ENCODE results near the gene R3HCC1L. TPM values are rescaled to one million over a fixed set of nuclear protein-coding genes. Genes with fewer than 3 reads are reported as not detected.
"Not testable (repeated sequence)": the region's sequence is repeated elsewhere in the genome, so short reads cannot be mapped to it uniquely, and the experiment has no call there.

The R3HCC1L gene
- total RNA-seq, 3 donors from 2014 or later, result 15.3 to 22.8 (median 18.8) TPM

DNA sequence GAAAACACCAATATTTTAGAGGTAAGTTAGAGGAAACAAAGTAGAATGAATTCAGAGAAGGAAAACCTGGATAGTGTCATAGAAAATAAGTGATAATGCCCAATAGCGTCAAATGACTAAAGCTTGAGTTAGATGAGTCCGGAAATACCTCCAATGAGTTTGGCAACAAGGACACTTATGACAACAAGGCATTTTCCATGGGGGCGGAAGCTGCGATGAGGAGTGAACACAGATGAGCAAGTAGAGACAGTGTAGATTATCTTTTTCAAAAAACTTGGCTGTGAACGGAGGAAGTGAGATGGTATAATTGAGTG lies 383 bp upstream of the R3HCC1L start:
- no peak for ATAC-seq
- DNase-seq, result no peak
- Histone ChIP-seq H3K9me3 (no peaks in the 10 kb centered on the region), H3K4me3 (peak overlapping the region; percentile 94), H3K36me3 (ENCODE audit: low read depth) (no peaks in the 10 kb centered on the region), H3K4me1 (ENCODE audit: low read depth) (peaks cover 22% of the 10 kb centered on the region)
- TF ChIP-seq, protein P1, sequence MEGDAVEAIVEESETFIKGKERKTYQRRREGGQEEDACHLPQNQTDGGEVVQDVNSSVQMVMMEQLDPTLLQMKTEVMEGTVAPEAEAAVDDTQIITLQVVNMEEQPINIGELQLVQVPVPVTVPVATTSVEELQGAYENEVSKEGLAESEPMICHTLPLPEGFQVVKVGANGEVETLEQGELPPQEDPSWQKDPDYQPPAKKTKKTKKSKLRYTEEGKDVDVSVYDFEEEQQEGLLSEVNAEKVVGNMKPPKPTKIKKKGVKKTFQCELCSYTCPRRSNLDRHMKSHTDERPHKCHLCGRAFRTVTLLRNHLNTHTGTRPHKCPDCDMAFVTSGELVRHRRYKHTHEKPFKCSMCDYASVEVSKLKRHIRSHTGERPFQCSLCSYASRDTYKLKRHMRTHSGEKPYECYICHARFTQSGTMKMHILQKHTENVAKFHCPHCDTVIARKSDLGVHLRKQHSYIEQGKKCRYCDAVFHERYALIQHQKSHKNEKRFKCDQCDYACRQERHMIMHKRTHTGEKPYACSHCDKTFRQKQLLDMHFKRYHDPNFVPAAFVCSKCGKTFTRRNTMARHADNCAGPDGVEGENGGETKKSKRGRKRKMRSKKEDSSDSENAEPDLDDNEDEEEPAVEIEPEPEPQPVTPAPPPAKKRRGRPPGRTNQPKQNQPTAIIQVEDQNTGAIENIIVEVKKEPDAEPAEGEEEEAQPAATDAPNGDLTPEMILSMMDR (IDR thresholded peaks at IDR 0.05), result no peak
- intact Hi-C loops (cut with DNase I, micrococcal nuclease), result no loop called here

DNA sequence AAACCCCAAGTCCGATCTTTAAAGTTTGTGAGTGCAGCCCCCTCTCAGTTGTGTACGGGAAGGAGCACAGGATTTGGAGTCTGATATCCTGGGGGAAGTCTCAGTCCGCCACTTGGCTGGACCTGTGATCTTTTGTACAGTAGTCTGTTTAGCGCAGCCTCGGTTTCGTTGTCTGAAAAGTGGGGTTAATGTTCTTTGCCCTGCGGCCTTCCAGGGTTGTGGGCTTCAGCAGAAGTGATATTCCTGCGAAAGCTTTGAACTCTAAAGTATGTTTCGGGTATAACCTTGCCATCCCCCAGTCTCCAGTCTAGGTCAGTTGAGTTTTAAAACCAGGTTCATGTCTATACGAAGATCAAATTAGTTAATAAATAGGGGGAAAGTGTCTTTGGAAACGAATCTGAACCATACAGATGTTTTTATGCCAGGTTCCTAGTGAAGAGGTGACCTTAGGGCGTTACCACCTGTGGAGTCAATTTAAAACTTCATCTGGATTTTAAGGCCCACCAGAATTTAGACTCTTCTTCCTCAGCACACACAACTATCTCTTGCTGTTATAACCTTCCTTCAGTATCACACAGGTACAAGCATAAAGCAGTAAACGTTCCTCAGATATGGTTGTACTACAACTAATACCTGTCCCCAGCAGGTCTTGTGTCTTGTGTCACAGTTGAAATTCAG lies 904 bp downstream of the R3HCC1L start:
- ATAC-seq (no peak), DNase-seq (no peak)
- H3K4me3 ChIP-seq, result peak overlapping the region; percentile 94
- H3K4me1 ChIP-seq (ENCODE audit: low read depth), result peaks cover 20% of the 10 kb centered on the region
- TF ChIP-seq, protein P1 (IDR thresholded peaks at IDR 0.05), result no peak
- intact Hi-C loops (cut with DNase I, micrococcal nuclease), result no loop called here
- no peaks in the 10 kb centered on the region for H3K36me3 ChIP-seq (ENCODE audit: low read depth)
- H3K9me3 ChIP-seq, result no peaks in the 10 kb centered on the region

DNA sequence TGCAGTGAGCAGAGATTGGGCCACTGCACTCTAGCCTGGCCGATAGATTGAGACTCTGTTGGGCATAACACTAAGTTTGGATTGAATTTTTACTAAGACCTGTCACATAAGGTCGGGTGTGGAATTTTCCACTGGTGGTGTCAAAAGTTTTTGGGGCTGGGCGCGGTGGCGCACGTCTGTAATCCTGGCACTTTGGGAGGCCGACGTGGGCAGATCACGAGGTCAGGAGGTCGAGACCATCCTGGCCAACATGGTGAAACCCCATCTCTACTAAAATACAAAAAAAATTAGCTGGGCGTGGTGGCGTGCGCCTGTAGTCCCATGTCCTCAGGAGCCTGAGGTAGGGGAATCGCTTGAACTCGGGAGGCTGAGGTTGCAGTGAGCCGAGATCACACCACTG lies 2.3 kb downstream of the R3HCC1L start:
- ATAC-seq; intact Hi-C loops (cut with DNase I, micrococcal nuclease); H3K36me3 ChIP-seq (ENCODE audit: low read depth); H3K9me3 ChIP-seq; H3K4me3 ChIP-seq; DNase-seq: not testable (repeated sequence)
- H3K4me1 ChIP-seq (ENCODE audit: low read depth), result peaks cover 32% of the 10 kb centered on the region

DNA sequence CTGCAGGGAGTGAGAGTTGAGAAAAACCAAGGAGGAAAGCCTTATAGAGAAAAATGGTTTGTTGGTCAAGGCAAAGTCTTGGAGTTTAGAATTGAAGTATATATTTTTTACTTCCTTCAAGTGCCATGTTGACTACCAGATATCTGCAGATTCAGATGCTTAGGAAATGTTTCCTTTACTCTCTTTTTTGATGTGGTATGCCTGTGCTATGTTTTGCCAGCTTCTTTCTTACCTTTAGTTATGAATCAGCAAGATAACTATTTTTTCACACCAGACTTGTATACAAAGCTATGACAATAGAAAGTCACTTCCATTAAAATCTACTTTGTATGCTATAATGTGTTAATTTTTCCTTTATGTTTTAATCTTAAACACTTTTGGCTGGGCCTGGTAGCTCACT lies 3.6 kb downstream of the R3HCC1L start:
- Histone ChIP-seq H3K9me3 (no peaks in the 10 kb centered on the region), H3K4me3 (no peak overlapping the region), H3K36me3 (ENCODE audit: low read depth) (no peaks in the 10 kb centered on the region), H3K4me1 (ENCODE audit: low read depth) (peaks cover 32% of the 10 kb centered on the region)
- intact Hi-C loops (cut with DNase I, micrococcal nuclease), result no loop called here
- TF ChIP-seq, protein P1 (IDR thresholded peaks at IDR 0.05), result no peak
- no peak for DNase-seq
- no peak for ATAC-seq

DNA sequence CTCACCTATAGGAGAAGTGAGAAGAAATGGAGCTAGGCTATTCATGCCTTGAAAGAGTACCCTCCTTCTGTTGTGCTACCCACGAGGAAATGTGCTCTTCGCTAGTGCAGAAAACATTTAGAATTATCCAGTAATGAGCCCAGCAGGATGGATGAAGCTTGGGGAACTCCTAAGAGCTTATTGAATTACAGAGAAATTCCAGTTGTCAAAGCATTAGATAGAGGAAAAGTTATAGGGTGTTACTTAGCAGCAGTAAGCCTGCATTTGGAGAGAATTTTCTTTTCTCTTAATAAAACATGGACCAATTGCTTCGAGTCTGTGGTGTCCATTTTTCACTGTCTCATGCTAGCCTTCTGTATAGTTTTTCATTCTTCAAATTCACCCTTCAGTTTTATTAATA lies 5.0 kb downstream of the R3HCC1L start:
- ATAC-seq (no peak), DNase-seq (no peak)
- H3K9me3 ChIP-seq, result no peaks in the 10 kb centered on the region
- H3K36me3 ChIP-seq (ENCODE audit: low read depth), result no peaks in the 10 kb centered on the region
- TF ChIP-seq, protein P1 (IDR thresholded peaks at IDR 0.05), result no peak
- intact Hi-C loops (cut with DNase I, micrococcal nuclease), result no loop called here
- no peak overlapping the region for H3K4me3 ChIP-seq
- H3K4me1 ChIP-seq (ENCODE audit: low read depth), result peaks cover 32% of the 10 kb centered on the region

DNA sequence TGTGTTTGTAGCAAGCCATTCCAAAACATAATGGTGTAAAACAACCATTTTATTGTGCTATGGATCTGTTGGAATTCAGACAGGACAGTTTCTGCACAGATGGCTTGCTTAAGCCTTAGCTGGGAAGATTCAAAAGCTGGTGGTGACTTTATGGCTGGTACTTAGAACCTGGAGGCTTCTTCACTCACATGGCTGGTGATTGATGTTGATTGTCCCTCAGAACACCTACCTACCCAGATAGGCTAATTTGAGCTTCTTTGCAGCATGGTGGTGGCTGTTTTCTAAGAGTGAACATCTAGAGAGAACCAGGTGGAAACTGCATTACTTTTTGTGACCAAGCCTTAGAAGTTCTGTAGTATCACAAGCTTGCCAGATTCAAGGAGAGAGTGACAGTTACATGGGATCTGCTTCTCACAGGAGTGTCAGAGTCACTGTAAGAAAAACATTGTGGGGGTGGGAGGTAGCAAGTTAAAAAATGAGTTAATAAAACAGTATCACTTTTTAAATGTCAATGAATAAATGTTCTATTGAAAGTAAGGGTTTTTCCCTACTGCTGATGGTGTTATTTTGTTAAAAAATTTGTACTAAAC lies 7.1 kb downstream of the R3HCC1L start:
- H3K9me3 ChIP-seq, result no peaks in the 10 kb centered on the region
- TF ChIP-seq, protein P1 (IDR thresholded peaks at IDR 0.05), result no peak
- ATAC-seq (no peak), DNase-seq (no peak)
- intact Hi-C loops (cut with DNase I, micrococcal nuclease), result no loop called here
- peaks cover 24% of the 10 kb centered on the region for H3K4me1 ChIP-seq (ENCODE audit: low read depth)
- no peak overlapping the region for H3K4me3 ChIP-seq
- H3K36me3 ChIP-seq (ENCODE audit: low read depth), result no peaks in the 10 kb centered on the region
